PC-3 (cell line): ENCODE measurements around the gene VAX1.

Source experiments
- EZH2 ChIP-seq: fragments of 300-600 bp; sonication (generic); IDR thresholded peaks from one replicate; pipeline ENCODE4 v1.6.1; 2017; ENCODE audit warnings: antibody characterized with exemption, mild to moderate bottlenecking, low read length; ENCODE audit not compliant: unreplicated experiment
- TF ChIP-seq, protein P1 (sequence below): fragments of 300-600 bp; sonication (generic); conservative IDR thresholded peaks from 2 replicates; pipeline ENCODE4 v1.5.1; 2017; ENCODE audit warnings: antibody characterized with exemption, low read depth, mild to moderate bottlenecking, low read length

DNA sequence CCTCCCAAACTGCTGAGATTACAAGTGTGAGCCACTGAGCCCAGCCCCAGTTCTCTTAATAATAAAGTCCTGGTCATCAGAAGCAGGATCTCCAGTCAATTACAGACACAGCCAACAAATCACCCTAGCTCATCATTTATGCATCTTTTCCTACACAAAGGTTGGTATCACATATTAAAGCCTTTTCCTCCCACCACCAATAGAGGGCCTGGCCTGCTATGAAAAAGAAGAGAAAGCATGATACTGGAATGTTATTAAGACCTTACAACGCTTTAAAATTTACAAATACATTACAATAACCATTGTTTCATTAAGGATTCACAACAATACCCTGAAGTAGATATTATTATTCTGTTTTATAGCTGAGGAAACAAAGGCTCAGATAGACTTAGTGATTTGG is 25.9 kb downstream of the VAX1 start:
- TF ChIP-seq, protein P1, sequence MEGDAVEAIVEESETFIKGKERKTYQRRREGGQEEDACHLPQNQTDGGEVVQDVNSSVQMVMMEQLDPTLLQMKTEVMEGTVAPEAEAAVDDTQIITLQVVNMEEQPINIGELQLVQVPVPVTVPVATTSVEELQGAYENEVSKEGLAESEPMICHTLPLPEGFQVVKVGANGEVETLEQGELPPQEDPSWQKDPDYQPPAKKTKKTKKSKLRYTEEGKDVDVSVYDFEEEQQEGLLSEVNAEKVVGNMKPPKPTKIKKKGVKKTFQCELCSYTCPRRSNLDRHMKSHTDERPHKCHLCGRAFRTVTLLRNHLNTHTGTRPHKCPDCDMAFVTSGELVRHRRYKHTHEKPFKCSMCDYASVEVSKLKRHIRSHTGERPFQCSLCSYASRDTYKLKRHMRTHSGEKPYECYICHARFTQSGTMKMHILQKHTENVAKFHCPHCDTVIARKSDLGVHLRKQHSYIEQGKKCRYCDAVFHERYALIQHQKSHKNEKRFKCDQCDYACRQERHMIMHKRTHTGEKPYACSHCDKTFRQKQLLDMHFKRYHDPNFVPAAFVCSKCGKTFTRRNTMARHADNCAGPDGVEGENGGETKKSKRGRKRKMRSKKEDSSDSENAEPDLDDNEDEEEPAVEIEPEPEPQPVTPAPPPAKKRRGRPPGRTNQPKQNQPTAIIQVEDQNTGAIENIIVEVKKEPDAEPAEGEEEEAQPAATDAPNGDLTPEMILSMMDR: peak; percentile 62
- TF ChIP-seq EZH2: no peak
